DOHH2 (cell line): ENCODE results near the gene GNB1L.

Experiments
- H3F3A ChIP-seq: fragments of 200-600 bp; sonication (generic), shearing (Covaris generic); 2 replicates; pipeline ENCODE4 v1.6.0; 2016; ENCODE audit warnings: antibody characterized with exemption, mild to moderate bottlenecking; ENCODE audit not compliant: control insufficient read depth, insufficient read depth
- H3K27ac ChIP-seq: fragments of 200-600 bp; sonication (generic); 2 replicates; pipeline ENCODE4 v1.5.1; 2014; ENCODE audit warnings: low read depth, mild to moderate bottlenecking, low read length, moderate library complexity
- H3K27me3 ChIP-seq: fragments of 200-600 bp; sonication (generic); 2 replicates; pipeline ENCODE4 v1.6.1; 2014; ENCODE audit warnings: mild to moderate bottlenecking, low read length, mixed read lengths; ENCODE audit not compliant: control insufficient read depth
- H3K36me3 ChIP-seq: fragments of 200-600 bp; sonication (generic); 2 replicates; pipeline ENCODE4 v1.6.1; 2014; ENCODE audit warnings: mild to moderate bottlenecking, low read length, moderate library complexity, mixed read lengths; ENCODE audit not compliant: control insufficient read depth
- H3K4me1 ChIP-seq: fragments of 200-600 bp; sonication (generic); 2 replicates; pipeline ENCODE4 v1.6.1; 2014; ENCODE audit warnings: mild to moderate bottlenecking, low read length, mixed read lengths; ENCODE audit not compliant: control insufficient read depth
- H3K4me2 ChIP-seq: fragments of 200-600 bp; sonication (generic); 2 replicates; pipeline ENCODE4 v1.6.0; 2014; ENCODE audit warnings: mild to moderate bottlenecking, low read length, moderate library complexity
- H3K4me3 ChIP-seq: fragments of 200-600 bp; sonication (generic); 2 replicates; pipeline ENCODE4 v1.5.1; 2014; ENCODE audit warnings: mild to moderate bottlenecking, low read length, mixed read lengths
- H3K79me2 ChIP-seq: fragments of 200-600 bp; sonication (generic); 2 replicates; pipeline ENCODE4 v1.6.1; 2014; ENCODE audit warnings: mild to moderate bottlenecking, low read length, mixed read lengths; ENCODE audit not compliant: control insufficient read depth
- H3K9me2 ChIP-seq: fragments of 200-600 bp; sonication (generic); replicated peaks from 2 replicates; pipeline ENCODE4 v1.6.1; 2014; ENCODE audit warnings: mild to moderate bottlenecking, low read length, mixed read lengths; ENCODE audit not compliant: control insufficient read depth
- H3K9me3 ChIP-seq: fragments of 200-600 bp; sonication (generic); 2 replicates; pipeline ENCODE4 v1.6.1; 2014; ENCODE audit warnings: antibody characterized with exemption, low read length, mixed read lengths; ENCODE audit not compliant: control insufficient read depth, insufficient read depth
- H4K20me1 ChIP-seq: fragments of 200-600 bp; sonication (generic); 2 replicates; pipeline ENCODE4 v1.6.0; 2014; ENCODE audit warnings: low read depth, mild to moderate bottlenecking, antibody characterized with exemption, low read length, moderate library complexity; ENCODE audit not compliant: control insufficient read depth, insufficient read depth
- EZH2phosphoT487 ChIP-seq: fragments of 200-600 bp; sonication (generic); IDR thresholded peaks from 2 replicates; pipeline ENCODE4 v1.6.1; 2017; ENCODE audit warnings: borderline replicate concordance, mild to moderate bottlenecking, antibody characterized with exemption, low read length, moderate library complexity, mixed read lengths
- TF ChIP-seq, protein P1 (sequence below): fragments of 200-600 bp; sonication (generic); IDR thresholded peaks from one replicate; pipeline ENCODE4 v1.5.1; 2014; ENCODE audit warnings: antibody characterized with exemption, mild to moderate bottlenecking, low read depth, low read length; ENCODE audit not compliant: poor library complexity, severe bottlenecking

Gene GNB1L

DNA sequence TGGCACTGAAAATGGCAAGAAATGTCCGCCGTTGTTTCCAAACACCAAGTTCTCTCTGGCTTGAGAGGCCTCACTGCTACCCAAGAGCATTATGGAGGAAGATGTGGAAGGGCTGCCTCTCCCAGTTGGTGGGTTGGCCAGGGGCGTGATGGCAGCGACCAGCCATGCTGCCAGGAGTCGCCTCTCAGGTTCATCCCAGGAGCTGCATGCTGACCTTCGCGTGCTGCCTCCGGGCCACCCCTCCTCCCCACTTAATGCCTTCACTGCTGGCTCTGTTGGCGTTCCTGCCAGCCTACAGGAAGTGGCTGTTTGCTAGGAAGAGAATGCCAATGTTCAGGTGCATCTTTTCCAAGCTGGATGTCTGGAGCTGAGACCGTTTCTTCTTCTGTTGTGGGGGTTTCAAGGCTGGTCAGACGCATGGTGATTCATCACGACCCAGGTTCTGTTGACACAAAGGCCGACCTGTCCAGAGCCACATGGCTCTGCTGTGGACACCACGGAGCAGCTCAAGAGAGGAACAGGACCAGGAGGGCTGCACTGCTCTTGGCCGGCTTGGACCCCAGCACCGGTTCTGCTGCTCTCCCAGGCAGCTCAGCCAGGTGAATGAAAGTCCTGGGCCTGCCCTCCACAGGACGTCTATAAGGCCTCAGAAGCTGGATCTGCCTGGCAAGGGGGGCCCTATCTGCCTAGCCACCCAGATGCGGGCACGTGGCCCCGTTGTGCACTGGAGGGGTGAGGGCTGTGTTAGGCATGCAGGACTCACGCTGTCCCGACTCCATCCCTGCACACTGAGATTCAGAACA lies 69.0 kb downstream of the GNB1L start:
- Histone ChIP-seq H3K79me2 (no peaks in the 10 kb centered on the region), H3K27ac (no peak overlapping the region), H3K4me1 (peaks cover under 1% of the 10 kb centered on the region; the same call in 1 of the 2 replicates), H3K4me2 (no peak overlapping the region), H4K20me1 (no peaks in the 10 kb centered on the region), H3K9me2 (no peaks in the 10 kb centered on the region), H3K9me3 (no peaks in the 10 kb centered on the region), H3K4me3 (no peak overlapping the region), H3K36me3 (no peaks in the 10 kb centered on the region), H3K27me3 (no peaks in the 10 kb centered on the region), H3F3A (no peaks in the 10 kb centered on the region)
- TF ChIP-seq, protein P1, sequence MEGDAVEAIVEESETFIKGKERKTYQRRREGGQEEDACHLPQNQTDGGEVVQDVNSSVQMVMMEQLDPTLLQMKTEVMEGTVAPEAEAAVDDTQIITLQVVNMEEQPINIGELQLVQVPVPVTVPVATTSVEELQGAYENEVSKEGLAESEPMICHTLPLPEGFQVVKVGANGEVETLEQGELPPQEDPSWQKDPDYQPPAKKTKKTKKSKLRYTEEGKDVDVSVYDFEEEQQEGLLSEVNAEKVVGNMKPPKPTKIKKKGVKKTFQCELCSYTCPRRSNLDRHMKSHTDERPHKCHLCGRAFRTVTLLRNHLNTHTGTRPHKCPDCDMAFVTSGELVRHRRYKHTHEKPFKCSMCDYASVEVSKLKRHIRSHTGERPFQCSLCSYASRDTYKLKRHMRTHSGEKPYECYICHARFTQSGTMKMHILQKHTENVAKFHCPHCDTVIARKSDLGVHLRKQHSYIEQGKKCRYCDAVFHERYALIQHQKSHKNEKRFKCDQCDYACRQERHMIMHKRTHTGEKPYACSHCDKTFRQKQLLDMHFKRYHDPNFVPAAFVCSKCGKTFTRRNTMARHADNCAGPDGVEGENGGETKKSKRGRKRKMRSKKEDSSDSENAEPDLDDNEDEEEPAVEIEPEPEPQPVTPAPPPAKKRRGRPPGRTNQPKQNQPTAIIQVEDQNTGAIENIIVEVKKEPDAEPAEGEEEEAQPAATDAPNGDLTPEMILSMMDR, result no peak
- TF ChIP-seq EZH2phosphoT487, result no peak

DNA sequence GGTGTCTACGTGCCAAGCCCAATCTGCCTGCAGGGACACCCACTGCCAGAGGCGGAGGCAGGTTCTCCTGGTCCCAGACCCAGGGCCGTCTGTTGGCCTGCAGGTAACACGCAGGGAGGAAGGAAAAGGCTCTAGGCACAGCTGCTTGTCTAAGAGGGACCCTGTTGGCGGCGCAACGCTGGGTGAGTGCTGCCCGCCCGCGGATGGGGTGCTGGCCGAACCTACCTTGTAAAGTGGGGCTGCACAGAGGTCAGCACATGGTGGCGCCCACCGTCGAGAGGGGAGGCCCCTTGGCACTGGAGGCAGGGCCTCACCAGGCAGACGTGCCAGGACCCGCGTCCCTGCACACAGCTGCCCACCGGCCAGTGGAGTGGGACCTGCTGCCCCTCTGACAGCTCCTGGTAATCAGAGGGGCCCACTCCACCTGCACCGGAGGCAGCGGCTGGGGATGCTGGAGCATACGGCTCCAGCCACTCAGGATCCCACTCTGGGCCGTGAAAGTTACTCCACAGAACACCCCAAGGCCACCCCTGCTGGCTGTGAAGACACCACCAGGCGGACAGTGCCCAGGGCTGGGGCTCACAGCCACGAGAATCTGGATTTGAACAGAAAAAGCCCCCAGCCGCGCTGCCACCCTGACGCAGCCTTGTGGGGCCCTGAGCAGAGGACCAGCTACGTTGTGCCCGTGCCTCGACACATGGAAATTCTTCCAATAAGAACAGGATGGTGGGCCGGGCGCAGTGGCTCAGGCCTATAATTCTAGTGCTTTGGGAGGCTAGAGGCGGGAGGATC lies 70.1 kb downstream of the GNB1L start:
- Histone ChIP-seq H3K9me3 (no peaks in the 10 kb centered on the region), H3K4me2 (no peak overlapping the region), H3K27me3 (peaks cover 4% of the 10 kb centered on the region), H3K4me3 (no peak overlapping the region), H3K79me2 (no peaks in the 10 kb centered on the region), H3K36me3 (no peaks in the 10 kb centered on the region), H4K20me1 (no peaks in the 10 kb centered on the region), H3K4me1 (peaks cover 10% of the 10 kb centered on the region), H3K27ac (no peak overlapping the region), H3F3A (peaks cover 5% of the 10 kb centered on the region; the same call in 1 of the 2 replicates), H3K9me2 (no peaks in the 10 kb centered on the region)
- TF ChIP-seq EZH2phosphoT487, result no peak
- TF ChIP-seq, protein P1, result no peak

DNA sequence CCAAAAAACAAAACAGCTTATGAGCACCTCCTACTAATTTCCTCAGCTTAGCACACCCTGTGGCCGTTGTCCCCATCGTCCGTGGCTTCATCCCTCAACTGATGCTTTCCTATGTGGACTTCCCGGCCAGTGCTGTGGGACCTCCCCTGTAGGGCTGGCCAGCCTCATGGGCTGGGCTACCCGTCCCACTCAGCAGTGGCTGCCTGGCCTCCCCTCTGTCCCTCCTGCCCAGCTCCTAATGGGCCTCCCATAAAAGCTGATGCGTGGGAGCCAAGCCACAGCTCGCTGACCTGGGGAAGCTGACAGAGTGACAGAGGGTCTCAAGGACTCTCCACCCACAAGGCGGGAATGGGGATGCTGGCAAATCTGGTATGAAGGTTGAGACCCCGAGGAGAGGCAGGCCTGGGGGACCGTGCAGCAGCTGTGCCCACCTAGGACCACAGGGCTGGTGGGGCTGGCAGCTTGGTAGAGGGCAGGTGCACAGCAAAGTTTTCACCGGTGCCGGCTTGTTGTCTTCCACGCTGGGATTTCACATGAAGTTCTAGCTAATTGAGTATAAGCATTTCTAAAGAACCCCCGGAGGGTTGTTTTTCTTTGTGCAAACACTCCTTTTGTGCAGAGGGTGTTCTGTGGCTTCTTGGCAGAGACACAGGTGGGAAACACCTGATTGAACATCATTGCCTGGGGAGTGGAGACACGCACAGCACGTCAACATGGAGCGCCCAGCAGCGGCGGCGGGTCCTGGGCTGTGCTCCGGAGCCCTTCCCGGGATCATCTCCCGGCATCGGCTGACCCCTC lies 70.9 kb downstream of the GNB1L start:
- Histone ChIP-seq H3K4me3 (no peak overlapping the region), H3K27me3 (peaks cover 8% of the 10 kb centered on the region), H4K20me1 (no peaks in the 10 kb centered on the region), H3F3A (peaks cover 5% of the 10 kb centered on the region; the same call in 1 of the 2 replicates), H3K79me2 (no peaks in the 10 kb centered on the region), H3K9me3 (no peaks in the 10 kb centered on the region), H3K36me3 (no peaks in the 10 kb centered on the region), H3K27ac (no peak overlapping the region), H3K9me2 (no peaks in the 10 kb centered on the region), H3K4me2 (no peak overlapping the region), H3K4me1 (peaks cover 17% of the 10 kb centered on the region)
- TF ChIP-seq EZH2phosphoT487, result no peak
- TF ChIP-seq, protein P1, result no peak
